Measurements from ENCODE around the gene CPS1. TPM values are rescaled to one million over a fixed set of nuclear protein-coding genes. Genes with fewer than 3 reads are reported as not detected.

The CPS1 gene
- total RNA-seq, 2 donors from 2014 or later: 0.63 to 0.67 TPM

DNA sequence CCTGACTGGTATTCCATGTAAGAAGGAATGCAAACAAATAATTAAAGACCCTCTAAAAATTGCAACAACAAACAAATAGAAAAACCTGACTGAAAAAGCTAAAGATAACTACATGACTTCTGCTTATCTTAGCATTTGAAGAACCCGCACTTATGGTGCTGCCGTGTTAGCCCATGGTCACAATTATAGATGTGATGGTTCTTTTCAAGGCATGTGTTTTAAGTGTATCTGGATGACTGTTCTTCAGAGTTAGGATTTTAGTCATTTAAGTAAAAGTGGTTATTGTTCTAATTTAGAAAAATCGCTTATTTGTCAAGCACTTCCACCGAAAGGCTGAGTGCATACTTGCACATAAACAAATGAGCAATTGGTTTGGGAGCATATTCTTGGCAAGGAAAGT, 77.3 kb downstream of the CPS1 start:
- H3K36me3 Mint-ChIP-seq (ENCODE audit: low read depth): no peaks in the 10 kb centered on the region
- no peak overlapping the region for H3K4me3 Mint-ChIP-seq
- no peaks in the 10 kb centered on the region for H3K4me1 Mint-ChIP-seq
- DNase-seq: no peak
- no peaks in the 10 kb centered on the region for H3K9me3 ChIP-seq (ENCODE audit: control insufficient read depth, low read length, poor library complexity, severe bottlenecking)
- no peaks in the 10 kb centered on the region for H3K27me3 Mint-ChIP-seq
- no peak overlapping the region for H3K27ac Mint-ChIP-seq
- ATAC-seq: no peak

DNA sequence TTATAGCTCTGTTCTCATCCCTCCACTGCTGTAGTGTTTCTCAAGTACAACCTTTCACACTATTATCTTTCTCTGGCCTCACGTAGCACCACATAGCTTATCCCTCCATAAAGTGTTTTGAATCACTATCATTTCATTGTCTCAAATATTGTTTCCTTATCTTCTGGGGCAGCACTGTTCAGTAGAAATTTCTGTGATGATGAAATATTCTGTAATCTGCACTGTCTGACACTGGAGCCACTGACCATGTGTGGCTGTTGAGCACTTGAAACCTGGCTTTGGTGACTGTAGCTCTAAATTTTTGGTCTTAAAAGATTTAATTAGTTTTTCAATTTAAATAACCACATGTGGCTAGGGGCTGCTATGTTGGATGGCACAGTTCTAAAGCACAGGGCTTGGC, 78.9 kb downstream of the CPS1 start:
- Mint-ChIP-seq H3K27ac (no peak overlapping the region), H3K4me1 (no peaks in the 10 kb centered on the region), H3K4me3 (no peak overlapping the region), H3K27me3 (no peaks in the 10 kb centered on the region), H3K36me3 (ENCODE audit: low read depth) (no peaks in the 10 kb centered on the region)
- DNase-seq (no peak), ATAC-seq (no peak)
- no peaks in the 10 kb centered on the region for H3K9me3 ChIP-seq (ENCODE audit: control insufficient read depth, low read length, poor library complexity, severe bottlenecking)

DNA sequence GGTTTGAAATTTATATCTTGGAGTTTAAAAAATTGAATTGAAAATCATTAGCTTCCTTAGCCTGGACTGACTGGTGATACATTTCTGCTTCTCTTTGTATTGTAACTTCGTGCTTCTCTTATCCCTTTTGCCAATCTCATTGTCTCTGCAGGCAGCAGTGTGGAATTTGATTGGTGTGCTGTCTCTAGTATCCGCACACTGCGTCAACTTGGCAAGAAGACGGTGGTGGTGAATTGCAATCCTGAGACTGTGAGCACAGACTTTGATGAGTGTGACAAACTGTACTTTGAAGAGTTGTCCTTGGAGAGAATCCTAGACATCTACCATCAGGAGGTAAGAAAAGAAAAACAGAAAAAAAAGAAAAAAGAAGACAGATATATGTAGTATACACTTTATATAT, 85.9 kb downstream of the CPS1 start:
- ATAC-seq (no peak), DNase-seq (no peak)
- no peaks in the 10 kb centered on the region for H3K9me3 ChIP-seq (ENCODE audit: control insufficient read depth, low read length, poor library complexity, severe bottlenecking)
- Mint-ChIP-seq H3K4me1 (no peaks in the 10 kb centered on the region), H3K4me3 (no peak overlapping the region), H3K36me3 (ENCODE audit: low read depth) (no peaks in the 10 kb centered on the region), H3K27ac (no peak overlapping the region), H3K27me3 (no peaks in the 10 kb centered on the region)

DNA sequence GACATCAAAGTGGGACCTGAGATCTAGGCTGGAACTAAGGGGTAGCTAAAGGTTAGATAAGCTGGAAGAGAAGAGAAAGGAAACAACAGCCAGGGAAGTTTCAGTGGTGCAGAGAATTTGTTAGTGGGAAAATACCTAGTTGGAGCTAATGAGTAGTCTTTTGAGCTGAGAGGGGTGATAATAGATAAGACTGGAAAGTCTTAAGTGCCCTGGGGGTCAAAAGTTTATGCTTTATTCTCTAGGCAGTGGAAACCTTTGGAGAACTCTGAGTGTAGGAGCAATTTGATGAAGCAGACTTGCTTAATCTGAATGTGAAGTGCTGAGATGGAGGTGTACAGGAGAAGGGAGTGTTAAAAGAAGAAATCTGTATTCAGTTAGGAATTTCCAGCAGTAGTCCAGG, 90.8 kb downstream of the CPS1 start:
- Mint-ChIP-seq H3K4me3 (no peak overlapping the region), H3K4me1 (no peaks in the 10 kb centered on the region), H3K27ac (no peak overlapping the region), H3K27me3 (no peaks in the 10 kb centered on the region), H3K36me3 (ENCODE audit: low read depth) (no peaks in the 10 kb centered on the region)
- DNase-seq: no peak
- ATAC-seq: no peak
- H3K9me3 ChIP-seq (ENCODE audit: control insufficient read depth, low read length, poor library complexity, severe bottlenecking): no peaks in the 10 kb centered on the region

DNA sequence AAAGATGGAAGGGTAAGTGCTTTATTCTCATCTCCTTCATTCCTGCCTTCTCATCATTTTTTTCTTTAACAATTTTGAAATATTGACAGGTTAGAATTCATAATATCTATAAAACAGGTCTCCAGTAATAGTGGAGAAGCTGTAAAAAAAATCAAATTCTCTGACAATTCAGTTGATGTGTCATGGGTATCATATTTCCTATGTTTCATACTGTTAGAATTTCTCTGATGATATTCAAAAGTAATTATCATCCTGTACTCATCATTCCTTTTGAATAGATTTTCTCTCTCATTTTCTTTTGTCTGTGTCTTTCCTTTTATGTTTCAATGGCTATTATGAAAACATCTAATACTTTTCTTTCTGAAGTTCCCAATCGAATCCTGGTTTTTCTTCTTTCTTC, 97.7 kb downstream of the CPS1 start:
- Mint-ChIP-seq H3K27ac (no peak overlapping the region), H3K36me3 (ENCODE audit: low read depth) (no peaks in the 10 kb centered on the region), H3K27me3 (no peaks in the 10 kb centered on the region), H3K4me3 (no peak overlapping the region), H3K4me1 (no peaks in the 10 kb centered on the region)
- ATAC-seq: no peak
- no peaks in the 10 kb centered on the region for H3K9me3 ChIP-seq (ENCODE audit: control insufficient read depth, low read length, poor library complexity, severe bottlenecking)
- DNase-seq: no peak

DNA sequence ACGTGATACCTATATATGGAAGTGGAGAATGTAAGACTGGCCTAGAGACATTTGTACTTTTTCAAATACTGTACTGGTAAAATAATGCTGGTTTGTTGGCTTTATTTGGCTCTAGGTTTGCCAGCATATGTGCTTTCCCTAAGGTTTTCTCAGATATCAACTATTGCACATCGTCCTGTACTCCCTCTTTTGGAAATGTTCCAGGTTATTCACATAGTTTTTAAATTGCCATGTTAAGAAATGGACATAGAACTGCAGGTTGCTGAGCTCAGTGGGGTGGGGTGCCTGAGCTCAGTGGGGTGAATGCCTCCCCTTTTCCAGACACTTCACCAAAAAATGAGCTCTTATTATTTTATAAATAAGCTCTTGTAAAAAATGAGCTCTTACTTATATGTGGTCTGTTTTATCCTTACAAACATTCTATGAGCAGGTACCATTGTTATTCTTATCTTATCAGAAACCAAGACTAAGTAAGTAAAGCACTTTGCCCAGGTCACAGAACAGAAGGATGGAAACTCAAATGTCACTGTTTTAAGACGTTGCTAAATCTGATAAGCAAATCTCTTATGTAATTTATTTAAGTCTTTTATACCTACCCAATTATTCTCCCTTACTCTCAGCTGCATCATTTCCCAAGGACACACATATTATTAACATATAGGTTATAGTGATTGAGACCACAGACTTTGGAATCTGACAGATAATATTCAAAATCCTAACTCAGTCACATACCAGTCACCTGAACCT, 99.0 kb downstream of the CPS1 start:
- no peak for ATAC-seq
- no peak for DNase-seq
- H3K9me3 ChIP-seq (ENCODE audit: control insufficient read depth, low read length, poor library complexity, severe bottlenecking): no peaks in the 10 kb centered on the region
- Mint-ChIP-seq H3K27ac (no peak overlapping the region), H3K4me1 (no peaks in the 10 kb centered on the region), H3K36me3 (ENCODE audit: low read depth) (no peaks in the 10 kb centered on the region), H3K27me3 (no peaks in the 10 kb centered on the region), H3K4me3 (no peak overlapping the region)

DNA sequence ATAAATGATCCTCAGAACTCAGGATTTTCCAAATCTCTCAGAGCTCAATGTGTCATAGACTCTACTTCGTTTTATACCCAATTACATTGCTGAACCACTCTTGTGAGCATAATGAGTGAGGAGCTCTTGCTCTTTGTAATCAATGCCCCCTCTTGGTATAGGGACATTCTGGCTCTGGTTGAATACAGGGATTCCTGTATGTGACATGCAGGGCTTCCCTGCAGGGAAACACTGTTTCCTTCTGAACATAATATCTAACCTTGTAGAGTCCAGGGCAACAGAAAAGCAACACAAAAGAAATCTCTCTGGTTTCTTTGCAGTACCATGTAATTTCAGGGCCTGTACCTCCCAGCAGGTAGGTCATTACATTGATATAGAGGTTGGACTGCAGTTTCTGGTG, 101.5 kb downstream of the CPS1 start:
- H3K36me3 Mint-ChIP-seq (ENCODE audit: low read depth): no peaks in the 10 kb centered on the region

DNA sequence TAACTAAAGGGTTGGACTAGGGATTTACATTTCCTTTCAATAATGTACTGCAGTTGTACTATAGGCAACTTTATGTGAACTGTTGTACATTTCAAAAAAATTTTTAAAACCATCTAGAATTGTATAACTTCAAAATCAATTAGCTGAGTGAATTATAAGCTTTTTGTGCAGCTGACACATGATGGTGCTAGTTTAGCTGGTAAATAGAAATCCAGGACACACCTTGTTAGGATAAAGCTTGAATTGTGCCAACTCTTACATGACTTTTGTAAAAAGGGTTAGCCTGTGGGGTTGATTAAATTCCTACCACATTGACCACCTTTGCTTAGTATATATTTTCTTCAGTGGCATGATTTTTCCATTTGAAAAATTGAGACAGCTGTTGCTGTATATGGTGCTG, 104.4 kb downstream of the CPS1 start:
- H3K4me3 Mint-ChIP-seq: no peak overlapping the region
- no peaks in the 10 kb centered on the region for H3K27me3 Mint-ChIP-seq
- no peaks in the 10 kb centered on the region for H3K4me1 Mint-ChIP-seq
- H3K27ac Mint-ChIP-seq: no peak overlapping the region
- DNase-seq (no peak), ATAC-seq (no peak)
- no peaks in the 10 kb centered on the region for H3K9me3 ChIP-seq (ENCODE audit: control insufficient read depth, low read length, poor library complexity, severe bottlenecking)
- H3K36me3 Mint-ChIP-seq (ENCODE audit: low read depth): no peaks in the 10 kb centered on the region

More for the DNA sequence above, 101.5 kb downstream of the CPS1 start:
- H3K27me3 Mint-ChIP-seq: no peaks in the 10 kb centered on the region
- DNase-seq: no peak
- H3K4me3 Mint-ChIP-seq: no peak overlapping the region
- no peak for ATAC-seq
- H3K9me3 ChIP-seq (ENCODE audit: control insufficient read depth, low read length, poor library complexity, severe bottlenecking): no peaks in the 10 kb centered on the region
- H3K27ac Mint-ChIP-seq: no peak overlapping the region
- no peaks in the 10 kb centered on the region for H3K4me1 Mint-ChIP-seq

DNA sequence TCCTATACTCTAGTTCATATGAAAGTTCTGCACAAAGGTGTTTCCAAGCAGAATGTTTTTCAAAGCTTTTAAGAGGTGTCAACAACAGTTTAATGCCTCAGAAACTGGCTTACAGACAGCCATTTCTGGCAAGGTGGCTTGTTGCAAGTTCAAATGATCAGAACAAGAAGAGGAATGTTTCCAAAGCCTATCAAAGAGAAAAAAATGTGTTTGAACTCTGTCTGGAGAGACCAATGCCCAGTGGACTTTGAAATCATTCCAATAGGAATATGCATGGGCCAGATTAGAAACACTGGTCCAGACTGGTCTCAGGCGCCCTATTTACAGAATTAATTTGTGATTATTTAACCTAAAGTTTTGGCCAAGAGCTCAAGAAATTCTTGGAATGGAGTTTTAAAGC, 106.2 kb downstream of the CPS1 start:
- Mint-ChIP-seq H3K27me3 (no peaks in the 10 kb centered on the region), H3K4me1 (no peaks in the 10 kb centered on the region), H3K4me3 (no peak overlapping the region), H3K36me3 (ENCODE audit: low read depth) (no peaks in the 10 kb centered on the region), H3K27ac (no peak overlapping the region)
- no peak for ATAC-seq
- no peaks in the 10 kb centered on the region for H3K9me3 ChIP-seq (ENCODE audit: control insufficient read depth, low read length, poor library complexity, severe bottlenecking)
- no peak for DNase-seq

DNA sequence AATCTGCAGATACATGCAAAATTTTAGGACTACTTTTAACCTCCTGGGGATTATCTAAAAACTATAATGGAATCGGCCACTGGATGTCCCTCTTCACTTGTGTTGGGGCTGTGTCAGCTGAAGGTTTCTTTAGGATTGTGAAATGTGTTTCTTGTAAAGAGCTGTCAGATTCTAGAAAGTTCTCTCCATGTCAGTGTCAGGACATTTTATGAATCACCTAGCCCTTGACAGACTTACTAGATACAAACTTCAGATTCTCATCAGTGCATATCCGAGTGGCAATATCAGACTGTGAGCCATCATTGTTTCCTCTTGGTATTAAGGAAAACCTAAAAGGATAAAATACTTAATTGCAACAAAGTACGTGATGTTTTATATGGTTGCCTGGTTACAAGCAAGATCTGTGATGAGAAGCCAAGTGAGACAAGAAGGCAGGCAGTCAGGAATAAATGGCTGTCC, 107.3 kb downstream of the CPS1 start:
- no peak overlapping the region for H3K4me3 Mint-ChIP-seq
- DNase-seq (no peak), ATAC-seq (no peak)
- no peaks in the 10 kb centered on the region for H3K36me3 Mint-ChIP-seq (ENCODE audit: low read depth)
- H3K9me3 ChIP-seq (ENCODE audit: control insufficient read depth, low read length, poor library complexity, severe bottlenecking): no peaks in the 10 kb centered on the region
- no peak overlapping the region for H3K27ac Mint-ChIP-seq
- H3K4me1 Mint-ChIP-seq: no peaks in the 10 kb centered on the region
- H3K27me3 Mint-ChIP-seq: no peaks in the 10 kb centered on the region

DNA sequence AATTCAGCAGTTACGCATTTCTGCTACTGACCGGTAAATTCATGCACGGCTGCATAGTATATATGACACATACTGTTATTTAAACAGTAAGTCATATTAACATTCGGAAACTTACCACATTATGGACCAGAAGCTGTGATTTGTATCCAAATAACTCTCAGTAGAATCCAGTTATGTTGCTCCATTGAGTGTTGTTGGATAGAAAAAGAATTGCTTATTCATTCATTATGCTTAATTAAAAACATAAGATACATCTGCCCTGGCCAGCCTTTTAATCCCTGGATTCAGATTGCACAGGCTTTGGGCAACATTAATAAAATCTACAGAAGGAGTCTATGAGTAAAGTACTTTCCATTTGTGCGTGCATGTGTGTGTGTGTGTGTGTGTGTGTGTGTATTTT, 111.3 kb downstream of the CPS1 start:
- Mint-ChIP-seq H3K4me3 (no peak overlapping the region), H3K27ac (no peak overlapping the region), H3K36me3 (ENCODE audit: low read depth) (no peaks in the 10 kb centered on the region), H3K27me3 (no peaks in the 10 kb centered on the region), H3K4me1 (no peaks in the 10 kb centered on the region)
- DNase-seq (no peak), ATAC-seq (no peak)
- no peaks in the 10 kb centered on the region for H3K9me3 ChIP-seq (ENCODE audit: control insufficient read depth, low read length, poor library complexity, severe bottlenecking)

DNA sequence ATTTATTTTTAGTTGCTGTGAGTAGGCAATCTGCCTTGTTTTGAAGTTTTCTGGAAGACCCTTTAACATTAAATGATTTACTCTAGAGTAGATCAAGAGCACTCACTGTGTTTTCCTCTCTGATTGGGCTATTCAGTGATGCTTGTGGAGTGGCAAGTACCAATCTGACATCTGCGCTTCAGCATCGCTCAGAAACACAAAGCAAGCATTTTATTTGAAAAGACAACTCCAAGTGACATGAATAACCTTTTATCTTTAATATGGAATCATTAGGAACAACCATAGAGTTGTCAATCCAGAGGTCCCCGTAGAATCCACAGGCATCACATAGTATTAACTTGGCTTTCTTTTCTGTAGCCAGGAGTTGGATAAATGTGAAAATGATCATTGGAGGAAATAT, 114.7 kb downstream of the CPS1 start:
- Mint-ChIP-seq H3K27me3 (no peaks in the 10 kb centered on the region), H3K36me3 (ENCODE audit: low read depth) (no peaks in the 10 kb centered on the region), H3K4me3 (no peak overlapping the region), H3K4me1 (no peaks in the 10 kb centered on the region), H3K27ac (no peak overlapping the region)
- no peak for DNase-seq
- no peaks in the 10 kb centered on the region for H3K9me3 ChIP-seq (ENCODE audit: control insufficient read depth, low read length, poor library complexity, severe bottlenecking)
- no peak for ATAC-seq

DNA sequence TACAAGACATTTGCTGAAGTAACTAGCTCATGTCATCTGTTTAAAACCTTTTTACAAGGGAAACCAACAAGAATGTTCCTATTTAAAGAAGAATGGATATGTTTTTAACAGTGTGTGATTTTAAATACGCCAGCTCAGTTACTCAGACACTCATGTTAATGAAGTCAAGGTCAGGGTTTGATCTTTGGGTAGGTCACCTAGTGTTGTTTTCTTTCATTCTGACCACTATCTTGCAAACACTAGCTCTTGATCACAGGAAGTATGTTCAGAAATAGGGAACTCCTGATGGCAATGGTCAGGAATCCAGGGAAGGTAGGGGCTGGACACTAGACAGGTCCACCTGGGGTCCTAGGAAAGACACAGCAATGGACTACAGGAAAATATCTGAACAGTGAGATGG, 116.7 kb downstream of the CPS1 start:
- Mint-ChIP-seq H3K27ac (no peak overlapping the region), H3K27me3 (no peaks in the 10 kb centered on the region), H3K4me1 (no peaks in the 10 kb centered on the region), H3K36me3 (ENCODE audit: low read depth) (no peaks in the 10 kb centered on the region), H3K4me3 (no peak overlapping the region)
- ATAC-seq: no peak
- H3K9me3 ChIP-seq (ENCODE audit: control insufficient read depth, low read length, poor library complexity, severe bottlenecking): no peaks in the 10 kb centered on the region
- DNase-seq: no peak

DNA sequence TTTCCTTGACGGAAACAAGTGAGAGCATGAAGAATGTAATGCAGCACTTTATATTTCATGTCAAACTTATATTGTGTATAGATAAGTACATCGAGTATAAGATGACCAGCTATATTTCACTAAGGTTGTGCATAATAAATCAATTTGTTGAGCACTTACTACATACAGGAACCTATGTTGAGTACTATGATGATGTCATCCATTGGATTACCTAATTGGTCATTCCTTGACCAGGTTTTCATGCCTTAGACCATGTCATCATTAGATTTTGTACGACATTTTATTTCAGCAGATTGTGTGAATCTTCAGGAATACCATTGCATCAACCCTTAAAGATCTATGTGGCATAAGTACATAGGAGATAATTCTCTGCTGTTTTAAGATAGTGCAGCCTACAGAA, 119.7 kb downstream of the CPS1 start:
- Mint-ChIP-seq H3K36me3 (ENCODE audit: low read depth) (no peaks in the 10 kb centered on the region), H3K27ac (no peak overlapping the region), H3K4me1 (no peaks in the 10 kb centered on the region), H3K4me3 (no peak overlapping the region), H3K27me3 (no peaks in the 10 kb centered on the region)
- ATAC-seq (no peak), DNase-seq (no peak)
- H3K9me3 ChIP-seq (ENCODE audit: control insufficient read depth, low read length, poor library complexity, severe bottlenecking): no peaks in the 10 kb centered on the region
